Testis (tissue), 3 donors: ENCODE measurements around the gene CD74. TPM values are rescaled to one million over a fixed set of nuclear protein-coding genes. Genes with fewer than 3 reads are reported as not detected.
"Not testable (repeated sequence)": the region's sequence is repeated elsewhere in the genome, so short reads cannot be mapped to it uniquely, and the experiment has no call there.

ENCODE experiments used
- DNase-seq: peaks from one replicate; pipeline ENCODE4 v3.0.0-alpha.2; 2019
- H3K27ac ChIP-seq, 2 donors: fragments of 200-600 bp; sonication (generic); one replicate each; pipeline ENCODE4 v1.5.1; 2019
- H3K27me3 ChIP-seq: fragments of 200-600 bp; sonication (generic); one replicate; pipeline ENCODE4 v1.5.1; 2019
- H3K36me3 ChIP-seq: fragments of 200-600 bp; sonication (generic); one replicate; pipeline ENCODE4 v1.5.1; 2017; ENCODE audit warnings: low read depth; ENCODE audit errors: missing control alignments
- H3K4me1 ChIP-seq: fragments of 200-600 bp; sonication (generic); one replicate; pipeline ENCODE4 v1.5.1; 2019
- H3K4me3 ChIP-seq, 2 donors: fragments of 200-600 bp; sonication (generic); one replicate each; pipeline ENCODE4 v1.5.1; 2017 to 2019
- H3K9me3 ChIP-seq: fragments of 200-600 bp; sonication (generic); one replicate; pipeline ENCODE4 v1.5.1; 2017
- CTCF ChIP-seq, 3 experiments: fragments of 450-650 bp in 2 of 3; fragments of 200-600 bp in 1 of 3; sonication (generic) in 1 of 3; IDR thresholded peaks; one replicate each; pipeline ENCODE4 v1.5.1; 2016 to 2019; ENCODE audit warnings: antibody characterized with exemption in 3 of 3, mild to moderate bottlenecking in 2 of 3, moderate library complexity in 1 of 3
- POLR2A ChIP-seq: fragments of 450-650 bp; IDR thresholded peaks from one replicate; pipeline ENCODE4 v1.6.1; 2017; ENCODE audit warnings: antibody characterized with exemption, mild to moderate bottlenecking, moderate library complexity
- WGBS, 2 donors: methylation state at CpG; one replicate each; pipeline ENCODE4 v1.1.5; 2018; 5-methylcytosine and 5-hydroxymethylcytosine counted together
- intact Hi-C: fragments of 100-400 bp; cut with DNase I; formaldehyde crosslinking; loops from one replicate; pipeline ENCODE4 v1.15.1; 2023; ENCODE audit warnings: low total_unique reads
- polyA plus RNA-seq: library from polyadenylated mRNA; stranded (reverse); fragments of 350-450 nt; fragmentation: Illumina TruSeq; extraction: RNeasy Lipid Tissue Mini Kit (QIAGEN cat#74804); gene quantifications from one replicate; pipeline ENCODE4 v1.2.3, GENCODE V29; 2014; ENCODE audit warnings: low read depth, low replicate concordance; ENCODE audit not compliant: insufficient read depth
- total RNA-seq, 2 donors: library from RNA; depleted of rRNA; stranded (reverse); fragments of >200 nt; gene quantifications; one replicate each; pipeline ENCODE4 v1.2.3, GENCODE V29; 2016

The CD74 gene
- total and polyA plus RNA-seq, 3 donors from 2014 or later: 137 to 1,318 (median 223) TPM

GRCh38 chr5:150419630-150420270 is 7.0 kb upstream of the CD74 start:
- Histone ChIP-seq H3K36me3 (no peaks in the 10 kb centered on the region), H3K9me3 (no peaks in the 10 kb centered on the region), H3K4me3 (no peak overlapping the region), H3K4me1 (no peaks in the 10 kb centered on the region), H3K27ac (no peak overlapping the region), H3K27me3 (no peaks in the 10 kb centered on the region)
- WGBS, 2 donors: 88 to 90% methylated on average over 7 of the region's 7 CpGs
- intact Hi-C loops: no loop called here
- TF ChIP-seq CTCF (IDR thresholded peaks at IDR 0.05): no peak
- TF ChIP-seq POLR2A: no peak
- no peak for DNase-seq

GRCh38 chr5:150413902-150414790 is 1.4 kb upstream of the CD74 start:
- 88 to 95% methylated on average over 16 of the region's 16 CpGs for WGBS, 2 donors

GRCh38 chr5:150413176-150413901 is 629 bp upstream of the CD74 start:
- Histone ChIP-seq H3K36me3 (no peaks in the 10 kb centered on the region), H3K9me3 (no peaks in the 10 kb centered on the region), H3K27ac (peak overlapping the region; percentile 72 to 85), H3K4me1 (peaks cover 11% of the 10 kb centered on the region), H3K4me3 (peak overlapping the region in 1 of 2 donors; percentile 61), H3K27me3 (no peaks in the 10 kb centered on the region)
- no peak for TF ChIP-seq CTCF (IDR thresholded peaks at IDR 0.05)
- no peak for TF ChIP-seq POLR2A
- intact Hi-C loops: no loop called here
- DNase-seq: no peak
- WGBS, 2 donors: 42 to 47% methylated on average over 12 of the region's 12 CpGs

More at GRCh38 chr5:150413902-150414790, 1.4 kb upstream of the CD74 start:
- DNase-seq, H3K4me3 ChIP-seq, H3K27me3 ChIP-seq, H3K9me3 ChIP-seq, intact Hi-C loops, H3K36me3 ChIP-seq: not testable (repeated sequence)
- Histone ChIP-seq H3K4me1 (peaks cover 11% of the 10 kb centered on the region), H3K27ac (peak overlapping the region in 1 of 2 donors; percentile 85)

- no peaks in the 10 kb centered on the region for H3K9me3 ChIP-seq
- DNase-seq: peak; percentile 58
- peaks cover 11% of the 10 kb centered on the region for H3K4me1 ChIP-seq
- intact Hi-C loops: no loop called here
- H3K27ac ChIP-seq: peak overlapping the region; percentile 21 to 85
- H3K4me3 ChIP-seq: peak overlapping the region in 1 of 2 donors; percentile 52
- TF ChIP-seq POLR2A (no peak), CTCF (IDR thresholded peaks at IDR 0.05) (no peak)
- 76 to 83% methylated on average over 5 of the region's 5 CpGs for WGBS, 2 donors
- no peaks in the 10 kb centered on the region for H3K36me3 ChIP-seq
- no peaks in the 10 kb centered on the region for H3K27me3 ChIP-seq
These were observed 1.3 kb downstream of the CD74 start for GRCh38 chr5:150411245-150411979.
